Type B pancreatic cell (in vitro differentiated cells): Measurements from ENCODE around the gene TNFRSF8. TPM values are rescaled to one million over a fixed set of nuclear protein-coding genes. Genes with fewer than 3 reads are reported as not detected.

ENCODE experiments used
- DNase-seq: peaks from one replicate; pipeline ENCODE4 v3.0.0; 2021; ENCODE audit warnings: mixed read lengths; ENCODE audit not compliant: unreplicated experiment; ENCODE audit errors: extremely low spot score
- H3K27ac Mint-ChIP-seq: 2 replicates; pipeline ENCODE4 v1.8.0; 2021; ENCODE audit warnings: mild to moderate bottlenecking, mixed read lengths
- H3K27me3 Mint-ChIP-seq: 2 replicates; pipeline ENCODE4 v1.8.0; 2021; ENCODE audit warnings: mixed read lengths
- H3K36me3 Mint-ChIP-seq: 2 replicates; pipeline ENCODE4 v1.8.0; 2021; ENCODE audit warnings: mixed read lengths
- H3K4me1 Mint-ChIP-seq: one replicate; pipeline ENCODE4 v1.8.0; 2021; ENCODE audit warnings: mixed read lengths; ENCODE audit not compliant: unreplicated experiment
- H3K4me3 Mint-ChIP-seq: 2 replicates; pipeline ENCODE4 v1.8.0; 2021; ENCODE audit warnings: mild to moderate bottlenecking, mixed read lengths
- H3K9me3 Mint-ChIP-seq: 2 replicates; pipeline ENCODE4 v1.8.0; 2021; ENCODE audit warnings: mixed read lengths
- total RNA-seq: library from RNA; stranded (reverse); gene quantifications from 2 replicates; pipeline ENCODE4 v1.2.1, GENCODE V29; 2021; ENCODE audit warnings: low replicate concordance
- TF ChIP-seq, protein P1 (sequence below): fragments of 200-600 bp; sonication (generic); conservative IDR thresholded peaks from 2 replicates; pipeline ENCODE4 v1.5.0; 2021; ENCODE audit warnings: antibody characterized with exemption, mild to moderate bottlenecking

Gene TNFRSF8
- total RNA-seq, 1 donor from 2014 or later, result 0.07 TPM

DNA sequence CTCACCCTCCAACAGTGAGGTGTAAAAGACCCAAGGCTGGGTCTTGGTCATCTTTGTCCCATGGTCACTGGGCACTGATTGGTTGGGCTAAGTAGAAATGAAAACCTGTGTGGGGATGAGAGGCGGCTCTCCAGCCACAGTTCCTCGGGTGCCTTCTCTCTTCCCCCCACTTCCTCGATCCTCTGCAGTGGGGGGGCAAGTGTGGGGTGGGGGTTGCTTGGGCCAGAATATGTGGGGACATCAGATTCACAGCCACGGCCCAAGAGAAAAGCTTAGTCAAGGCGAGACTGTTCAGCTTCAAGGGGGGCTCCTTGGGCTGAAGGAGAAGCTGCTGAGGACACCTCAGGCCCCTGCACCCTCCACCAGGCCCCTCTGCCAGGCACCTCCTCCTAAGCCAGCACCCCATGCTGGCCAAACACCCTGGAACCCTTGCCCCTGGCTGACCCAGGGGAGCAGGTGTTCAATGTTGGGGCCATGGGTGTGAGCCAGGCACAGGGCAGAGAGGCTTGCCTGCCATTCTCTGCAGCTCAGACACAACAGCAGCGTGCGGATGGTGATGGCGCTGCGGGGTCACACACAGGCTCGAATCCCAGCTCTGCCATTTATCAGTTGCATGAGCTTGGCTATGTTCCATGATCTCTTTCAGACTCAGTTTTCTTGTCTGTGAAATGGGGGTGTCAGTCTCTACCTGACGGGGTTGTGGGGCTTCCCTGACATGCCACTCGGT is 82.7 kb downstream of the TNFRSF8 start:
- peaks cover 18% of the 10 kb centered on the region for H3K4me1 Mint-ChIP-seq
- H3K27ac Mint-ChIP-seq, result no peak overlapping the region
- no peaks in the 10 kb centered on the region for H3K36me3 Mint-ChIP-seq
- H3K4me3 Mint-ChIP-seq, result no peak overlapping the region
- TF ChIP-seq, protein P1, sequence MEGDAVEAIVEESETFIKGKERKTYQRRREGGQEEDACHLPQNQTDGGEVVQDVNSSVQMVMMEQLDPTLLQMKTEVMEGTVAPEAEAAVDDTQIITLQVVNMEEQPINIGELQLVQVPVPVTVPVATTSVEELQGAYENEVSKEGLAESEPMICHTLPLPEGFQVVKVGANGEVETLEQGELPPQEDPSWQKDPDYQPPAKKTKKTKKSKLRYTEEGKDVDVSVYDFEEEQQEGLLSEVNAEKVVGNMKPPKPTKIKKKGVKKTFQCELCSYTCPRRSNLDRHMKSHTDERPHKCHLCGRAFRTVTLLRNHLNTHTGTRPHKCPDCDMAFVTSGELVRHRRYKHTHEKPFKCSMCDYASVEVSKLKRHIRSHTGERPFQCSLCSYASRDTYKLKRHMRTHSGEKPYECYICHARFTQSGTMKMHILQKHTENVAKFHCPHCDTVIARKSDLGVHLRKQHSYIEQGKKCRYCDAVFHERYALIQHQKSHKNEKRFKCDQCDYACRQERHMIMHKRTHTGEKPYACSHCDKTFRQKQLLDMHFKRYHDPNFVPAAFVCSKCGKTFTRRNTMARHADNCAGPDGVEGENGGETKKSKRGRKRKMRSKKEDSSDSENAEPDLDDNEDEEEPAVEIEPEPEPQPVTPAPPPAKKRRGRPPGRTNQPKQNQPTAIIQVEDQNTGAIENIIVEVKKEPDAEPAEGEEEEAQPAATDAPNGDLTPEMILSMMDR, result no peak
- no peak for DNase-seq
- no peaks in the 10 kb centered on the region for H3K27me3 Mint-ChIP-seq
- no peaks in the 10 kb centered on the region for H3K9me3 Mint-ChIP-seq

DNA sequence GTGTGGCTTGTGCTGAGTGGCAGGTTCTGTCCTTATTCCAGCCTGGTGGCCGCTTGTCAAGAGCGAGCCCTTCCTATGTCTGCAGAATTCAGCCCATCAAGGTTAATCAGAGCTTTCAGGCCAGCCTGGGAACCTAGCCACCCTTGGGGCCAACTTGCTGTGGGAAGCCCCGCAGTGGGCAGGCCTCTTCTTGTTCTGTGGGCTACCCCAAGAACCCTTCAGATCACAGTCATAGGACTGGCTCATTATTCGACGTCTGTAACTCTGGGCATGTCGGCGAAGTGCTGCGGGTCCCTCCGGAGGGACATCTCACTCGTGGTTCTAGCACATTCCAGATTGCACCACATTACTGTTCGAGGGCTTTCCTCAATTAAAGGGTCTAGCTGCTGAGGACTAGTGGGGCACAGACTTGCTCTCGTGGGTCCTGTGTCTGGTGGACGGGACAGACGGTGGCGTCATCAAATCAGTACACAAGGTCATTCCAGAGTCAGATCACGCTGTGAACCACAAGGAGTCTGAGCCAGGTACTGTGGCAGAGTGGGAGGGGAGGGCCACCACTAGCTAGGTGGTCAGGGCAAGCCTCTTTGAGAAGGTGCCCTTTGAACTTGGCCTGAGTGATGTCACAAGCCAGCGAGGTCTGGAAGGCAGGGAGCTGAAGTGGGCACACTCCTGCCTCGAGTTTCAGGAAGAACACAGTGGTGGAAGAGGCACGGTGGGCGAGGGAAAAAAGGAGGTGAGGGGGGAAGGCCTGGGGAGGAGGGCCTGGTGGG is 83.4 kb downstream of the TNFRSF8 start:
- Mint-ChIP-seq H3K27ac (peak overlapping the region; percentile 52), H3K27me3 (no peaks in the 10 kb centered on the region), H3K36me3 (no peaks in the 10 kb centered on the region), H3K4me1 (peaks cover 18% of the 10 kb centered on the region), H3K4me3 (no peak overlapping the region), H3K9me3 (no peaks in the 10 kb centered on the region)
- TF ChIP-seq, protein P1, result no peak
- DNase-seq, result no peak

DNA sequence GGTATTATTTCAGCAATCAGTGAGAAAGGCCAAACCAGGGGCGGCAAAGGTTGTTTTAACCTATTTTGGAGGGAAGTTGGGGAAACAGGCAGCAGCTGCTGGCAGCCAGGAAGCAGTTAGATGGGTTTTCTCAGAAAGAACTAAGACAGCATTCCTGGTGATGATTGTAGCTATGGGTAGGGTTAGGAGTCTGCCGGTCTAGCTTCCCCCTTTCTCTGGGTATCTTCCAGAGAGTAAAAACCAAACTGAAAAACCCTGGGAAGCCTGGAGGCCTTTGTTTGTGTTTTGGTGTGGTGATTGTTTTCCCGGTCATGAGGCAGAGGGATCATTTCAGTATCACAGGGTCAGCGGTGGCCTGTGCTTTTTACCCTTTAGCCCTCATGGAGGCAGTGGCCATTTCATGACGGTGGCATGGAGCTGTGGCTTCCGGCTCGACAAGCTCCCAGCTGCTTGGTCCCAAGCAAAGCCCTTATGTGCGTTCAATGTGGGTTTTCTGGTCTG is 84.1 kb downstream of the TNFRSF8 start:
- Mint-ChIP-seq H3K36me3 (no peaks in the 10 kb centered on the region), H3K4me3 (no peak overlapping the region), H3K4me1 (peaks cover 18% of the 10 kb centered on the region), H3K27me3 (no peaks in the 10 kb centered on the region), H3K27ac (peak overlapping the region; percentile 52), H3K9me3 (no peaks in the 10 kb centered on the region)
- DNase-seq, result no peak
- TF ChIP-seq, protein P1, result no peak

DNA sequence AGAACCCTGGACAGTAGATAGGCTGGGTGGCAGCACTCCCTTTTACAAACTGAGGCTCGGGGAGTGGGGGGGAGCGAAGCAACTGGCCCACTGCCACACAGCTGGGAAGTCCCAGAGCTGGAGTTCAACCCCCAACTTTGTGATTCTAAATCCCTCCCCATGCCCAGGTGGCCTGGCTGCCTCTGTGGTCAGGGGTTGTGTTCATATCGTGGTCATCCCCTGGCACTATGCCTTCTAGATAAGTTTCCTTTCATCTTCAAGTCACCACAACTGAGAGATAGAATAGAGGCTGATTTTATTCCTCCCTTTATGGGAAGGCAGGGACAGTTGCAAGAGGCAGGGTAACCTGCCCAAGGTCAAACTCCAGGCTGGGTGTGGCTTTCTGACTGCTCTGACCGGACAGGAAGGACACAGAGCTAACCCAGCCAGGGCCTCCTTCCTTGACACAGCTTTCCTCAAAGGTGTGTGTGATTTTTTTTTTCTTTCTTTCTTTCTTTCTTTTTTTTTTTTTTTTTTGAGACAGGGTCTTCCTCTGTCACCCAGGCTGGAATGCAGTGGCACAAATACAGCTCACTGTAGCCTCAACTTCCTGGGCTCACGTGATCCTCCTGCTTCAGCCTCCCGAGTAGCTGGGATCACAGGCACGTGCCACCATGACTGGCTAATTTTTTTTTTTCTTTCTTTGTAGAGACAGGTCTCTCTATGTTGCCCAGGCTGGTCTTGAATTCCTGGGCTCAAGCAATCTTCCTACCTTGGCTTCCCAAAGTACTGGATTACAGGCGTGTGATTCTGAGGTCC is 85.3 kb downstream of the TNFRSF8 start:
- TF ChIP-seq, protein P1, result no peak
- Mint-ChIP-seq H3K27ac (no peak overlapping the region), H3K9me3 (no peaks in the 10 kb centered on the region), H3K36me3 (no peaks in the 10 kb centered on the region), H3K4me1 (peaks cover 16% of the 10 kb centered on the region), H3K4me3 (no peak overlapping the region), H3K27me3 (no peaks in the 10 kb centered on the region)
- no peak for DNase-seq

DNA sequence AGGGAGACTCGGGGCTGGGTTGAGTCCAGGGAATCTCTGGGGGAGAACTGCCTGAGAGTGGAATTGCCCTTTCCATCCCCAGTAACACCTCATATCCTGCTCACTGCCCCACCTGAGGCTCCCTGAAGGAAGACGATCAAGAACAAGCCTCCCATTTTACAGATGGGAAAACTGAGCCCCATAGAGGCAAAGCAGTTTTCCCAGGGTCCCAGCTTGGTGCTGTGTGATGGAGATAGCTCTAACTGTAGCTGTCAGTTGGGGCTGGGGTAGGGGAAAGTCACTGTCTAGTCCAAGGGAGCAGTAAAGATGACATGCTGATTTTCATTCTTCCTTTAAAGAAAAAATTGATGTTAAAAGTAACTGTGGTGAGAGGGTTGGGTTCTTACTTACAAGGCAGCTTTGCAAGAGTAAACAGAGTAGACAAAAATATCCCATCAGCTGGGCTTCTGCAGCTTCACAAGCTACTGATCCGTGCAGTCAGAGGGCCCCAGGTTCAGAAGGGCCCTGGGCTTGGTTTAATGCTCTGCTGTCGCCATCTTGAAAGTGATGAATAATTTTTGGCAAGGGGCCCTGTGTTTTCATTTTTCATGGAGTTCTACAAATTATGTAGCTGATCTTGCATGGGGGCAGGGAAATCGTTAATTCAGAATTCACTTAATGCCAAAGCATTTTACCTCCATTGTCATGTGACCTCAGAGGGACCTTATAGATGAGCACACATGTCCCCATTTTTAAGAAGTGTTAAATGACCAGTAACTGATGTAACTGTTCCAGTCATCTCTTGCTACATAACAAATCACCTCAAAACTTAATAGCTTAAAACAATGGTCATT is 86.1 kb downstream of the TNFRSF8 start:
- no peak overlapping the region for H3K27ac Mint-ChIP-seq
- TF ChIP-seq, protein P1, result no peak
- H3K27me3 Mint-ChIP-seq, result no peaks in the 10 kb centered on the region
- H3K4me1 Mint-ChIP-seq, result peaks cover 10% of the 10 kb centered on the region
- H3K36me3 Mint-ChIP-seq, result no peaks in the 10 kb centered on the region
- no peak for DNase-seq
- H3K9me3 Mint-ChIP-seq, result no peaks in the 10 kb centered on the region
- no peak overlapping the region for H3K4me3 Mint-ChIP-seq
